ENCODE measurements around the gene CHPF2. TPM values are rescaled to one million over a fixed set of nuclear protein-coding genes. Genes with fewer than 3 reads are reported as not detected.

Gene CHPF2
- total RNA-seq, 2 experiments from 2014 or later = 23.7 to 27.3 TPM

DNA sequence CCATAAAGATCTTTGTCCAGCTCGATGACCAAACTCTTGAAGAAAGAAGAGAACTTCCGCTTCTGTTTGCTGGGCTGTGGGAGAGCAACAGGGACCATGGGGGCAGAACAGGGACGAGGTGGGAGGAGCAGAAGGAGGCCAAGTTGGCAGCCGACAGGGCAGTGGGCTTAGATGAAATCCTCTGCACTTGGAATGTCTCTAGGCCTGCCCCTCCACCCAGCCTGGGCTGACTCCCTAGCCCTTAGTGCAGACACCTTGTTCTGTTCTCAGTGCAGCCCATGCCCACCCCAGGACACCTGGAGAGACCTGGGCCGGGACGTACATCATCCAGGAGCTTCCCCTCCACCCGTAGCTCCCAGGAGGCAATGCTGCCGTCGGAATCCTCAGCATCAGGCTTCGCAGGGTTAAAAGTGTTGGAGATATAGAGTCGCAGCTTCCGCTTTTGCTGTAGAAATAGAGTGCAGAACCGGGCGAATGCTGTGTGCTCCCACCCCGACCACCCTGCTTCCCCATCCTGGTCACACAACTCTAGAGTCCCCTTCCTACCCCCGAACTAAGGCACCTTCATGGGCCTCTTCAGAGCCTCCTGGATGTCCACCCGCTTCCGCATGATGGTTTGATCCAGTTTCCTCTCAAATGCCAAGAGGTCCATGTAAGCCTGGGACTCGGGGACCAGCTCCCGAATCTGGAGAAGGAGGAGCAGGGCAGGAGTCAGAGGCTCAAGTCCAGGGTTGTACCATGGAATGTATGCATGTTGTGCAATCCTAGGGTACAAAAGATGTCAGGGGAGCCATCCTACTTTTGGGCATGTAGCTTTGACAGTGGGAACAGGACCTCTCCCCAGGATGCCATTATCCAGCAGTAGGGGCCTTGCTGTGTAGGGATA, 10.1 kb downstream of the CHPF2 start:
- no peak overlapping the region for H3K4me3 Mint-ChIP-seq
- ChIA-PET CTCF (interaction anchor here (1.1 to 3.6 kb wide), 12 partner anchors 9 to 119 kb away, joined by 3 to 68 read pairs (median 7); partner anchors contain the start of genes ABCF2, CHPF2 and GBX1), POLR2A (interaction anchor here (0.8 to 2.9 kb wide), 4 partner anchors 8 to 29 kb away, joined by 3 to 23 read pairs (median 6); partner anchors contain the start of genes ABCF2 and CHPF2)

DNA sequence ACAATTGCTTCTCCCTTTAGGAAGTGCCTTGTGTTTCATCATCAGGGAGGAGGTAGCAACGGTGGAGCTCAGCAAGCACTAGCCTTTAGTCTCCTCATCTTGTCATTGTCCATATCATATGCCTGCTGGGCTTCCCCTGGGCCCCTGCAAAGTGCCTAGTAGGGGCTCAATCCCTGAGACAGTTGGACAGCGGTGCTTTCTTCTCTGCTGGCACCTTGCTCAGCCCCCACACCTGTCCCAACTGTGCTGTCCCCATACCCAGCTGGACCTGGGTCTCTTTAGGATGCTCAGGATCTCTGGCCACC, 10.7 kb downstream of the CHPF2 start:
- intact Hi-C loops (cut with micrococcal nuclease) = loop anchor here (5.0 kb wide), 1 partner anchor 64 kb away; no protein-coding TSS in a partner anchor
- Mint-ChIP-seq H3K27me3 (peaks cover 15% of the 10 kb centered on the region), H3K36me3 (ENCODE audit: low read depth) (peaks cover 6% of the 10 kb centered on the region)

More for the DNA sequence above, 10.1 kb downstream of the CHPF2 start:
- Mint-ChIP-seq H3K4me1 (ENCODE audit: low read depth) (peaks cover 27% of the 10 kb centered on the region), H3K27me3 (peaks cover 9% of the 10 kb centered on the region), H3K9me3 (no peaks in the 10 kb centered on the region), H3K27ac (no peak overlapping the region), H3K36me3 (ENCODE audit: low read depth) (peaks cover 6% of the 10 kb centered on the region)
- intact Hi-C loops (cut with micrococcal nuclease) = loop anchor here (5.0 kb wide), 1 partner anchor 65 kb away; no protein-coding TSS in a partner anchor
- DNase-seq (no peak), ATAC-seq (no peak)
- TF ChIP-seq, protein P1, sequence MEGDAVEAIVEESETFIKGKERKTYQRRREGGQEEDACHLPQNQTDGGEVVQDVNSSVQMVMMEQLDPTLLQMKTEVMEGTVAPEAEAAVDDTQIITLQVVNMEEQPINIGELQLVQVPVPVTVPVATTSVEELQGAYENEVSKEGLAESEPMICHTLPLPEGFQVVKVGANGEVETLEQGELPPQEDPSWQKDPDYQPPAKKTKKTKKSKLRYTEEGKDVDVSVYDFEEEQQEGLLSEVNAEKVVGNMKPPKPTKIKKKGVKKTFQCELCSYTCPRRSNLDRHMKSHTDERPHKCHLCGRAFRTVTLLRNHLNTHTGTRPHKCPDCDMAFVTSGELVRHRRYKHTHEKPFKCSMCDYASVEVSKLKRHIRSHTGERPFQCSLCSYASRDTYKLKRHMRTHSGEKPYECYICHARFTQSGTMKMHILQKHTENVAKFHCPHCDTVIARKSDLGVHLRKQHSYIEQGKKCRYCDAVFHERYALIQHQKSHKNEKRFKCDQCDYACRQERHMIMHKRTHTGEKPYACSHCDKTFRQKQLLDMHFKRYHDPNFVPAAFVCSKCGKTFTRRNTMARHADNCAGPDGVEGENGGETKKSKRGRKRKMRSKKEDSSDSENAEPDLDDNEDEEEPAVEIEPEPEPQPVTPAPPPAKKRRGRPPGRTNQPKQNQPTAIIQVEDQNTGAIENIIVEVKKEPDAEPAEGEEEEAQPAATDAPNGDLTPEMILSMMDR (IDR thresholded peaks at IDR 0.05) = no peak

DNA sequence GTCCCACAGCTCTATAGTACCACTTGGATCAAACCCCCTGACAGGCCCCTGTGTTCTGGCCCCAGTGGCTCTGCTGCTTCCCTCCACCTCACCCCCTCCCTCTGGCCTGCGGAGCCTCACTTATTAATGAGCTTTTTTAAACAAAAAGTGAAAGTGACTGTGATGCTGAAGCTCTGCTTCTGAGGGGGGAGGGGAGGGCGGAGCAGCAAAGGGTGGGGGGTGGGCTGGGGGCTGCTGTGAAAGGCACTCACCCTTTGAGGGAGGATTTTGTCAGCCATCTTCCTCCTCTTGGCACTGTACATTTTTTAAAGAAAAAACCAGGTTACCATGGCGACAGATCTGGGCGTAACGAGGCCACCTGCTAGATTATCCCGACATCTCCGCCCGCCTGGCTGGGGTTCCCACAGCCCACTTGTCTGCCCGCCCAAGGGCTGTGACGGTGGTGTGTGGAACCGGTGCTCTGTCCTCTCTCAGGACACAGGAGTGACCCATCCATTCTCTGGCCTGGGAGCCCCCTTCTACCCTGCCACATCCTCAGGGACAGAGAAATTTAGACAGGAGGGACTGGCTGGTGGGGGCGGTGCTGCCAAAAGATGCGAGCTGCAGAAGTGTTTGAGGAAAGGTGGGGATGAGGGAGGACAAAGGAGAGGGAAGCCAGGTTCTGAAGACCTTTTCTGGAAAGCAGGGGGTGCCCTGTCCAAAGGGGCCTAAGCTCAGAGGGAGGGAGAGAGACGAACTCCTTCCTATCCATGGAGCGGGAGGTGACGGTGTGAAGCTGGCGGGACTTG, 11.3 kb downstream of the CHPF2 start:
- Mint-ChIP-seq H3K27ac (peak overlapping the region; percentile 77), H3K27me3 (peaks cover 18% of the 10 kb centered on the region), H3K9me3 (no peaks in the 10 kb centered on the region), H3K4me3 (peak overlapping the region; percentile 59), H3K4me1 (ENCODE audit: low read depth) (peaks cover 34% of the 10 kb centered on the region), H3K36me3 (ENCODE audit: low read depth) (peaks cover 6% of the 10 kb centered on the region)
- ATAC-seq (peak; percentile 38), DNase-seq (peak; percentile 59)
- TF ChIP-seq, protein P1 (IDR thresholded peaks at IDR 0.05) = no peak
- intact Hi-C loops (cut with micrococcal nuclease) = loop anchor here (5.0 kb wide), 1 partner anchor 64 kb away; no protein-coding TSS in a partner anchor
- CTCF ChIA-PET = interaction anchor here (0.6 to 3.6 kb wide), 50 partner anchors 9 to 281 kb away, joined by 3 to 68 read pairs (median 4); partner anchors contain the start of genes ABCF2, CHPF2, GBX1 and NUB1
- POLR2A ChIA-PET = interaction anchor here (1.0 to 2.9 kb wide), 4 partner anchors 10 to 24 kb away, joined by 3 to 23 read pairs (median 6); partner anchors contain the start of genes ABCF2 and CHPF2

More for the DNA sequence above, 10.7 kb downstream of the CHPF2 start:
- ATAC-seq = no peak
- H3K9me3 Mint-ChIP-seq = no peaks in the 10 kb centered on the region
- peak overlapping the region; percentile 77 for H3K27ac Mint-ChIP-seq
- H3K4me1 Mint-ChIP-seq (ENCODE audit: low read depth) = peaks cover 31% of the 10 kb centered on the region
- TF ChIP-seq, protein P1 (IDR thresholded peaks at IDR 0.05) = no peak
- POLR2A ChIA-PET = interaction anchor here (1.0 to 2.9 kb wide), 3 partner anchors 10 to 24 kb away, joined by 3 to 23 read pairs (median 8); partner anchors contain the start of genes ABCF2 and CHPF2
- peak overlapping the region; percentile 59 for H3K4me3 Mint-ChIP-seq
- no peak for DNase-seq
- CTCF ChIA-PET = interaction anchor here (1.1 to 3.6 kb wide), 13 partner anchors 10 to 123 kb away, joined by 3 to 68 read pairs (median 7); partner anchors contain the start of genes ABCF2, CHPF2 and GBX1

DNA sequence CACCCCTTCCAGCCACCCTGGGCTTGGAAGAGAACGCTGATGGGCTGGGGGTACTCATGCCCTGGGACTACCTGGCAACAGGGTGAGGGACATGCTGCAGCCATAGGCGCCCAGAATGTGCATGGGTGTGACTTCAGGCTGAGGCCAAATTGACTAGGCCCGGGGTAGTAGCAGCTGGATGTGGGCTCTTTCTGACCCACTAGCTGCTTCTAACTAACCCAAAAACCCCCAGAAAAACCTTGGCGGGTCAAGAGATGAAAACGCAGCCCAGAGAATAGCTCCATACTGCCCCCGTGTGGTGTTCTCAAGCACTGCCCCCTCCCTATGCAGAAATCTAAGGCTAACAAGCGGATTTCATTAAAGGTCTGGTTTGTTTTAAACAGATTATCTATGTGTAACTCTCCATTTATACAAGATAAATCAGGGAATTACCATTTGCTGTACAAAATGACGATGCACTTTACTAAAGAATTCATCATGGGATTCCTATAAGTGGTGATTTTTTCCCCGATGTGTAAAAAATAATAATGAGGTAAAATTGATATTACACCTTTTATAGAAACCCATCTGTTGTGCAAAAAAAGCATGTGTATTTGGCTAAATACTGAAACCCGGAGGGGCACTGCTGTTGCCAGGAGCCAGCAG, 12.0 kb downstream of the CHPF2 start:
- Mint-ChIP-seq H3K27ac (no peak overlapping the region), H3K9me3 (no peaks in the 10 kb centered on the region), H3K36me3 (ENCODE audit: low read depth) (no peaks in the 10 kb centered on the region), H3K4me3 (peak overlapping the region; percentile 29), H3K27me3 (peaks cover 20% of the 10 kb centered on the region), H3K4me1 (ENCODE audit: low read depth) (peaks cover 37% of the 10 kb centered on the region)
- peak; percentile 84 for DNase-seq
- intact Hi-C loops (cut with micrococcal nuclease) = loop anchor here (5.0 kb wide), 1 partner anchor 63 kb away; no protein-coding TSS in a partner anchor
- TF ChIP-seq, protein P1 (IDR thresholded peaks at IDR 0.05) = peak; percentile 90
- CTCF ChIA-PET = interaction anchor here (0.6 to 3.6 kb wide), 48 partner anchors 8 to 1060 kb away, joined by 3 to 68 read pairs (median 4); partner anchors contain the start of genes ABCF2, CHPF2, GBX1 and NUB1
- ATAC-seq = peak; percentile 47
- POLR2A ChIA-PET = interaction anchor here (1.4 to 2.9 kb wide), 2 partner anchors 11 to 17 kb away, joined by 3 to 23 read pairs; partner anchors contain the start of gene CHPF2
